SK-N-SH (cell line): ENCODE measurements around the gene SCN3A.

Source experiments
- CHD2 ChIP-seq: fragments of 150-350 bp; IDR thresholded peaks from 2 replicates; pipeline ENCODE4 v1.6.1; 2018; ENCODE audit warnings: low read length; ENCODE audit not compliant: partially characterized antibody
- EP300 ChIP-seq, 2 experiments: IDR thresholded peaks; 2 replicates each; pipeline versions ENCODE4 v1.4.0 to v1.6.1; 2012; ENCODE audit warnings: borderline replicate concordance in 1 of 2, low read depth in 1 of 2, low read length in 1 of 2
- FOSL2 ChIP-seq: IDR thresholded peaks from 2 replicates; pipeline ENCODE4 v1.4.0; 2012; ENCODE audit warnings: low read depth, mild to moderate bottlenecking, moderate library complexity, borderline replicate concordance
- FOXM1 ChIP-seq: IDR thresholded peaks from 2 replicates; pipeline ENCODE4 v1.4.0; 2012; ENCODE audit warnings: low read depth, mild to moderate bottlenecking
- MXI1 ChIP-seq: IDR thresholded peaks from 2 replicates; pipeline ENCODE4 v1.6.1; 2012; ENCODE audit warnings: mild to moderate bottlenecking, low read depth, low read length, improper control_type of control experiment
- POLR2AphosphoS5 ChIP-seq: IDR thresholded peaks from 2 replicates; pipeline ENCODE4 v1.6.1; 2012; ENCODE audit warnings: low read depth, low read length
- RXRA ChIP-seq: IDR thresholded peaks from 2 replicates; pipeline ENCODE4 v1.4.0; 2012; ENCODE audit warnings: low read depth, mild to moderate bottlenecking, borderline replicate concordance
- SIN3A ChIP-seq: IDR thresholded peaks from 2 replicates; pipeline ENCODE4 v1.6.1; 2012; ENCODE audit warnings: low read depth, mild to moderate bottlenecking, low read length, moderate library complexity, borderline replicate concordance
- SMC3 ChIP-seq: IDR thresholded peaks from 2 replicates; pipeline ENCODE4 v1.6.1; 2012; ENCODE audit warnings: low read depth, low read length, improper control_type of control experiment
- TAF1 ChIP-seq: IDR thresholded peaks from 2 replicates; pipeline ENCODE4 v1.6.1; 2012; ENCODE audit warnings: low read depth, mild to moderate bottlenecking, low read length, moderate library complexity, borderline replicate concordance
- TF ChIP-seq, protein P1 (sequence below): fragments of 200-600 bp; sonication (generic); IDR thresholded peaks from 2 replicates; pipeline ENCODE4 v1.6.1; 2017; ENCODE audit warnings: antibody characterized with exemption, mild to moderate bottlenecking, moderate library complexity
- TF ChIP-seq, protein P2 (sequence below): IDR thresholded peaks from 2 replicates; pipeline ENCODE4 v1.6.1; 2012; ENCODE audit warnings: mild to moderate bottlenecking, low read depth, low read length, moderate library complexity
- TF ChIP-seq, protein P3 (sequence below): IDR thresholded peaks from 2 replicates; pipeline ENCODE4 v1.4.0; 2012; ENCODE audit warnings: low read depth

DNA sequence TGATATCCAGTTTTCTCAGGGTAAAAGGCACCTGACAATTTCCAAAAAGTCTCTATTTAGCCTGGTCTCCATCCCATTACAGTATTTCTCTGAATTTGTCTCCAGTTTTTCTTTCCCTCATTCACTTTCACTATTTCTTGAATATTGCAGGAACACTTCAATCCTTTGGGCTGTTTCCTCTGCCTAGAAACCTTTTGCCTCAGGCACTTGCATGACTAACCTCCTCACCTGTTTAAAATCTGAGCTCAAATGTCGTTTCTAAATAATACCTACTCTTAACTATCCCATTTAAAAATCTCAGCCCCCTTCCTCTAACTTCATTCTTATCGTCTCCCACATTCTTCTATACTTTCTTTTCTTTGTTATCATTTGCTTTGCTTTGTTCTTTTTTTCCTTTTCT lies 44.4 kb upstream of the SCN3A start:
- TF ChIP-seq RXRA (no peak), CHD2 (no peak), SMC3 (no peak), TAF1 (no peak), EP300 (IDR thresholded peaks at IDR 0.05; ENCODE audit: borderline replicate concordance in 1 of 2, low read depth in 1 of 2, low read length in 1 of 2) (no peak), POLR2AphosphoS5 (no peak), FOSL2 (no peak), FOXM1 (no peak), SIN3A (no peak), MXI1 (no peak)
- TF ChIP-seq, protein P1, sequence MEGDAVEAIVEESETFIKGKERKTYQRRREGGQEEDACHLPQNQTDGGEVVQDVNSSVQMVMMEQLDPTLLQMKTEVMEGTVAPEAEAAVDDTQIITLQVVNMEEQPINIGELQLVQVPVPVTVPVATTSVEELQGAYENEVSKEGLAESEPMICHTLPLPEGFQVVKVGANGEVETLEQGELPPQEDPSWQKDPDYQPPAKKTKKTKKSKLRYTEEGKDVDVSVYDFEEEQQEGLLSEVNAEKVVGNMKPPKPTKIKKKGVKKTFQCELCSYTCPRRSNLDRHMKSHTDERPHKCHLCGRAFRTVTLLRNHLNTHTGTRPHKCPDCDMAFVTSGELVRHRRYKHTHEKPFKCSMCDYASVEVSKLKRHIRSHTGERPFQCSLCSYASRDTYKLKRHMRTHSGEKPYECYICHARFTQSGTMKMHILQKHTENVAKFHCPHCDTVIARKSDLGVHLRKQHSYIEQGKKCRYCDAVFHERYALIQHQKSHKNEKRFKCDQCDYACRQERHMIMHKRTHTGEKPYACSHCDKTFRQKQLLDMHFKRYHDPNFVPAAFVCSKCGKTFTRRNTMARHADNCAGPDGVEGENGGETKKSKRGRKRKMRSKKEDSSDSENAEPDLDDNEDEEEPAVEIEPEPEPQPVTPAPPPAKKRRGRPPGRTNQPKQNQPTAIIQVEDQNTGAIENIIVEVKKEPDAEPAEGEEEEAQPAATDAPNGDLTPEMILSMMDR, result no peak
- TF ChIP-seq, protein P2, sequence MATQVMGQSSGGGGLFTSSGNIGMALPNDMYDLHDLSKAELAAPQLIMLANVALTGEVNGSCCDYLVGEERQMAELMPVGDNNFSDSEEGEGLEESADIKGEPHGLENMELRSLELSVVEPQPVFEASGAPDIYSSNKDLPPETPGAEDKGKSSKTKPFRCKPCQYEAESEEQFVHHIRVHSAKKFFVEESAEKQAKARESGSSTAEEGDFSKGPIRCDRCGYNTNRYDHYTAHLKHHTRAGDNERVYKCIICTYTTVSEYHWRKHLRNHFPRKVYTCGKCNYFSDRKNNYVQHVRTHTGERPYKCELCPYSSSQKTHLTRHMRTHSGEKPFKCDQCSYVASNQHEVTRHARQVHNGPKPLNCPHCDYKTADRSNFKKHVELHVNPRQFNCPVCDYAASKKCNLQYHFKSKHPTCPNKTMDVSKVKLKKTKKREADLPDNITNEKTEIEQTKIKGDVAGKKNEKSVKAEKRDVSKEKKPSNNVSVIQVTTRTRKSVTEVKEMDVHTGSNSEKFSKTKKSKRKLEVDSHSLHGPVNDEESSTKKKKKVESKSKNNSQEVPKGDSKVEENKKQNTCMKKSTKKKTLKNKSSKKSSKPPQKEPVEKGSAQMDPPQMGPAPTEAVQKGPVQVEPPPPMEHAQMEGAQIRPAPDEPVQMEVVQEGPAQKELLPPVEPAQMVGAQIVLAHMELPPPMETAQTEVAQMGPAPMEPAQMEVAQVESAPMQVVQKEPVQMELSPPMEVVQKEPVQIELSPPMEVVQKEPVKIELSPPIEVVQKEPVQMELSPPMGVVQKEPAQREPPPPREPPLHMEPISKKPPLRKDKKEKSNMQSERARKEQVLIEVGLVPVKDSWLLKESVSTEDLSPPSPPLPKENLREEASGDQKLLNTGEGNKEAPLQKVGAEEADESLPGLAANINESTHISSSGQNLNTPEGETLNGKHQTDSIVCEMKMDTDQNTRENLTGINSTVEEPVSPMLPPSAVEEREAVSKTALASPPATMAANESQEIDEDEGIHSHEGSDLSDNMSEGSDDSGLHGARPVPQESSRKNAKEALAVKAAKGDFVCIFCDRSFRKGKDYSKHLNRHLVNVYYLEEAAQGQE, result no peak
- TF ChIP-seq, protein P3, sequence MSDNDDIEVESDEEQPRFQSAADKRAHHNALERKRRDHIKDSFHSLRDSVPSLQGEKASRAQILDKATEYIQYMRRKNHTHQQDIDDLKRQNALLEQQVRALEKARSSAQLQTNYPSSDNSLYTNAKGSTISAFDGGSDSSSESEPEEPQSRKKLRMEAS, result no peak
